ENCODE results near the gene SP2. TPM values are rescaled to one million over a fixed set of nuclear protein-coding genes. Genes with fewer than 3 reads are reported as not detected.

The SP2 gene
- total and polyA plus RNA-seq, 2 donors (not counting 1 experiment from before 2014, with no cell fraction given) = 1.5 to 2.6 TPM

GRCh38 chr17:47879776-47880454 is 16.1 kb upstream of the SP2 start:
- H3K27ac ChIP-seq (ENCODE audit: insufficient read depth, low read length) = no peak overlapping the region
- no peak overlapping the region for H3K4me3 ChIP-seq (replicated peaks in 1 of 4; ENCODE audit: control extremely low read depth in 1 of 4, insufficient read depth in 1 of 4, low read depth in 3 of 4, low read length in 4 of 4)
- peaks cover 2% of the 10 kb centered on the region for H3K4me1 ChIP-seq (ENCODE audit: control insufficient read depth, extremely low read depth, insufficient read depth, low read length)
- H3K4me2 ChIP-seq (ENCODE audit: extremely low read depth, insufficient read depth, low read length) = no peak overlapping the region
- no peaks in the 10 kb centered on the region for H3K79me2 ChIP-seq (ENCODE audit: control insufficient read depth, insufficient read depth, low read length)
- H3K36me3 ChIP-seq (ENCODE audit: control insufficient read depth, insufficient read depth, low read length) = no peaks in the 10 kb centered on the region
- DNase-seq (ENCODE audit: low read depth in 2 of 2) = no peak
- H3K27me3 ChIP-seq (ENCODE audit: control insufficient read depth, insufficient read depth, low read length) = peaks cover 13% of the 10 kb centered on the region
- H3K9ac ChIP-seq (ENCODE audit: insufficient read depth, low read length) = no peak overlapping the region
- no peaks in the 10 kb centered on the region for H4K20me1 ChIP-seq (ENCODE audit: control insufficient read depth, extremely low read depth, insufficient read depth, low read length)
- no peak overlapping the region for H2AFZ ChIP-seq (ENCODE audit: low read length)
- no peaks in the 10 kb centered on the region for H3K9me3 ChIP-seq (ENCODE audit: control insufficient read depth, insufficient read depth, low read depth, low read length)
- TF ChIP-seq, protein P1, sequence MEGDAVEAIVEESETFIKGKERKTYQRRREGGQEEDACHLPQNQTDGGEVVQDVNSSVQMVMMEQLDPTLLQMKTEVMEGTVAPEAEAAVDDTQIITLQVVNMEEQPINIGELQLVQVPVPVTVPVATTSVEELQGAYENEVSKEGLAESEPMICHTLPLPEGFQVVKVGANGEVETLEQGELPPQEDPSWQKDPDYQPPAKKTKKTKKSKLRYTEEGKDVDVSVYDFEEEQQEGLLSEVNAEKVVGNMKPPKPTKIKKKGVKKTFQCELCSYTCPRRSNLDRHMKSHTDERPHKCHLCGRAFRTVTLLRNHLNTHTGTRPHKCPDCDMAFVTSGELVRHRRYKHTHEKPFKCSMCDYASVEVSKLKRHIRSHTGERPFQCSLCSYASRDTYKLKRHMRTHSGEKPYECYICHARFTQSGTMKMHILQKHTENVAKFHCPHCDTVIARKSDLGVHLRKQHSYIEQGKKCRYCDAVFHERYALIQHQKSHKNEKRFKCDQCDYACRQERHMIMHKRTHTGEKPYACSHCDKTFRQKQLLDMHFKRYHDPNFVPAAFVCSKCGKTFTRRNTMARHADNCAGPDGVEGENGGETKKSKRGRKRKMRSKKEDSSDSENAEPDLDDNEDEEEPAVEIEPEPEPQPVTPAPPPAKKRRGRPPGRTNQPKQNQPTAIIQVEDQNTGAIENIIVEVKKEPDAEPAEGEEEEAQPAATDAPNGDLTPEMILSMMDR (conservative IDR thresholded peaks at IDR 0.05 in 1 of 2, IDR thresholded peaks at IDR 0.05 in 1 of 2; ENCODE audit: low read depth in 1 of 2, low read length in 2 of 2) = no peak
- TF ChIP-seq EZH2 (IDR thresholded peaks at IDR 0.05; ENCODE audit: low read length, missing control alignments) = no peak

DNA sequence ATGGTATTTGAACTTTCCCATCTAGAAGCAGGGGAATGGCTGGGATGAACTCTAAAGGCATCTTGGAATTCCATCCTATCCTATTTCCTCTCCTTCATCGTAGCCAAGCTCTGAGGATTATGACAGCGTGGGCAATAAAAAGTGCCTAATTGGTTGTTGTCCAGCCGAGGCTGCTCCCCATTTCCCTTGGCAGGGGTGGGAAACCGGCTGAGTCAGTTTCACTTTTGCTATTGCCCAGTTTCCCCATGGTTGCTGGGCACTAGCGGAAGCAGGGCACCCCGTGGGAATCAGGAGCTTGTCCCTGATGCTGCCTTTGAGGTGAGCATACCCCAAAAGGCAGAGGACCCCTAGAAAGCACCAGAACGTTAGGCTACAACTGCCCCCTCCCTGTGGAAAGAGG is 13.8 kb upstream of the SP2 start:
- H2AFZ ChIP-seq (ENCODE audit: low read length) = peak overlapping the region; percentile 55
- peak overlapping the region in 1 of 4 experiments; percentile 1 for H3K4me3 ChIP-seq (replicated peaks in 1 of 4; ENCODE audit: control extremely low read depth in 1 of 4, insufficient read depth in 1 of 4, low read depth in 3 of 4, low read length in 4 of 4)
- H3K27ac ChIP-seq (ENCODE audit: insufficient read depth, low read length) = no peak overlapping the region

More for the DNA sequence above, 13.8 kb upstream of the SP2 start:
- Histone ChIP-seq H3K9ac (ENCODE audit: insufficient read depth, low read length) (no peak overlapping the region), H3K4me1 (ENCODE audit: control insufficient read depth, extremely low read depth, insufficient read depth, low read length) (peaks cover 2% of the 10 kb centered on the region), H3K36me3 (ENCODE audit: control insufficient read depth, insufficient read depth, low read length) (no peaks in the 10 kb centered on the region), H4K20me1 (ENCODE audit: control insufficient read depth, extremely low read depth, insufficient read depth, low read length) (no peaks in the 10 kb centered on the region), H3K9me3 (ENCODE audit: control insufficient read depth, insufficient read depth, low read depth, low read length) (no peaks in the 10 kb centered on the region), H3K27me3 (ENCODE audit: control insufficient read depth, insufficient read depth, low read length) (peaks cover 9% of the 10 kb centered on the region), H3K79me2 (ENCODE audit: control insufficient read depth, insufficient read depth, low read length) (no peaks in the 10 kb centered on the region), H3K4me2 (ENCODE audit: extremely low read depth, insufficient read depth, low read length) (peak overlapping the region; percentile 53)
- TF ChIP-seq EZH2 (IDR thresholded peaks at IDR 0.05; ENCODE audit: low read length, missing control alignments) = no peak
- TF ChIP-seq, protein P1 (conservative IDR thresholded peaks at IDR 0.05 in 1 of 2, IDR thresholded peaks at IDR 0.05 in 1 of 2; ENCODE audit: low read depth in 1 of 2, low read length in 2 of 2) = no peak
- DNase-seq (ENCODE audit: low read depth in 2 of 2) = peak in 1 of 2 donors; percentile 20
